Activated T-cell treated with anti-CD3 and anti-CD28 coated beads for 4 hours (primary cell): ENCODE results near the gene BIRC5.

Experiments used
- DNase-seq: peaks from one replicate; pipeline ENCODE4 v3.0.0-alpha.2; 2020

BIRC5 gene

GRCh38 chr17:78258323-78259191, 44.5 kb downstream of the BIRC5 start:
- DNase-seq = peak; percentile 52

DNA sequence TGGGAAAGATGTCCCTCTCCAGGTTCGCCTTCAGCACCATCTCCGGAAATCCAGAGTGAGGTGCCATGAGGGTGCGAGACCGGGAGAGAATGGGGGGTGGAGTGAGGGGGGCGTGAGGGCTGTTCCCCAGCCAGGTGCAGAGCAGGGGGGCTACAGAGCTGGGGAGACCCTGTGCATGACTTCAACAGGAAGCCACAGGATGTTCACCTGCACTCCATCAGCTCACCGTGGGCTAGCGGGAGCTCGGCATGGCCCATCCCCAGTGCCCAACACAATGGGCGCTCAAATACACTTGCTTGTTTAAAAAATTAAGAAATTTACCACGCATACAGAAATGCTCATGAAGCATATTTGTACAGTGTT, 45.1 kb downstream of the BIRC5 start:
- DNase-seq = no peak

- no peak for DNase-seq
Measured at GRCh38 chr17:78263063-78263735, 49.1 kb downstream of the BIRC5 start.

- DNase-seq = no peak
Measured at GRCh38 chr17:78263736-78264340, 49.8 kb downstream of the BIRC5 start.

DNA sequence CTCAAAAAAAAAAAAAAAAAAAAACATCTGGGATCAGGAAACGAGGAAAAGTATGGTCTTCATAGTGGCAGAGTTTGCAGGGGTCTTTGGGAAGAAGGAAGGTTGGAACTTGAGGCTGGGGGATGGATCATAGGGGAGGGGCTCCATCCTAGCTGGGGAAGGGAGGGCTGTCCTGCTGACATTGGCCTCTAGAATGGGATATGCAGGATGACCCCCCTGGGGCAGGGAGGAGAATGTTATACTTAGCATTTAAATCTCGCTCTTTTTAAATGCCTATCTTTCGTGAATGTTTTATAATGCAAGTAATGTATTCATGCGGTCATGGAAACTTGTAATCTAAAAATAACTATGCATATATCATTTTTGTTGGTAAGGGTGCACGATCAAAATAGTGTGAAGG, 50.5 kb downstream of the BIRC5 start:
- DNase-seq = no peak

GRCh38 chr17:78265121-78265520, 51.1 kb downstream of the BIRC5 start:
- no peak for DNase-seq

DNA sequence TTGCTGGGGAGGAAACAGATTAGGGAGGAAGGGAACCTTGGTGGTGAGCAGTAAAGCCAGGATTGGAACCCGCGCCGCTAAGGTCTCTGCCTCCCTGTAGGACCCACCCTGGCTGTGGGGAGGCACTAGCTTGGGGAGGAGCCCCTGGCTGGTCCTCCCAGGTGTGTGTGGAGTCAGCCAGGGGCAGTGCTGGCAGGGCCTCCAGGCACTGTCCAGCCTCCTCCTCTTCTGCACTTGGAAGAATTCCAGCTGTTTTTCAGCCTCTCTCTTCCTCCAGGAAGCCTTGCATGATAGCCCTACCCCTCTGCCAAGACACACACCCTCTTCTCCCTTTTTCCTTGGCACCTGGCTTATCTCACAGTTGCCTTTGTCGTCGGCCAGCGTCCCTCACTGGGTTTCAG, 52.2 kb downstream of the BIRC5 start:
- no peak for DNase-seq

DNA sequence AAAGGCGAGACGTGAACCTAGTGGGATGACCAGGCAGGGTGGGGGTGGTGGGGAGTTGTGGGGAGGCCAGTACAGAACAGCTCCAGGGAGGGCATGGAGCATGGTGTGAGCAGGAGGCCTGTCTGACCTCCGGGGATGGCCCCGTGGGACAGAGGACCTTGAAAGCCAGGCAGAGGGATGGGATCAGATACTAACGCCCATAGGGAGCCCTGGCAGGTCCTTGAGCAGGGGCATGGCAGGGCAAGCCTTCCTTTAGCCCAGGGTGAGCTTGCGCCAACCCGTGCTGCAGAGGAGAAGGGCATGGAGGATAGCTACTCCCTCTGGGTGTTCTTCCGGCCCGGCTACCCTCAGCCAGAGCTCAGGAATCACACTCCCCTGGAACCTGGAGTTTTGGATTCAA, 52.7 kb downstream of the BIRC5 start:
- no peak for DNase-seq

GRCh38 chr17:78267253-78268073, 53.4 kb downstream of the BIRC5 start:
- DNase-seq = no peak

- no peak for DNase-seq
Measured at GRCh38 chr17:78268191-78268874, 54.3 kb downstream of the BIRC5 start.

- no peak for DNase-seq
Measured at GRCh38 chr17:78268951-78269905, 55.2 kb downstream of the BIRC5 start.

DNA sequence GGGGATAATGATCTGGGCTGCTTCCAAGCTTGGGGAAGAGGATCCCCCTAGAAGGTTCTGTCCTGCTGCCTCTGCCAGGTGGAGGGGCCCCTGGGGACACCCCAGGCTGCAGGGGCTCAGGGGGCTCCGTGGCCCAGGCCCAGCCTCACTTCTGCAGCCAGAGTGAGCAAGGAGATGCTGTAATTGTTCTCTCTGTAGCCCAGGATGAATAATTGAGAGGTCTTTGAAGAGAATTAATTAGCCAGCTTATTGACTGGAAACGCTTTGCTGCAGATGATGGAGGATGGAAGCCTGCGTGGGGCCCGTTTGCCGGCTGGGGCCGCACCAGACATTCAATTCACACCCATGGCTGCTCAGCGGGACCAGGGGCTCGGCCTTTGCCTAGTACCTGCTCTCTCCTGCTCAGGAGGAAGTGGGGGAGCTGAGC, 55.9 kb downstream of the BIRC5 start:
- DNase-seq = no peak

GRCh38 chr17:78271419-78272170, 57.5 kb downstream of the BIRC5 start:
- DNase-seq = no peak

DNA sequence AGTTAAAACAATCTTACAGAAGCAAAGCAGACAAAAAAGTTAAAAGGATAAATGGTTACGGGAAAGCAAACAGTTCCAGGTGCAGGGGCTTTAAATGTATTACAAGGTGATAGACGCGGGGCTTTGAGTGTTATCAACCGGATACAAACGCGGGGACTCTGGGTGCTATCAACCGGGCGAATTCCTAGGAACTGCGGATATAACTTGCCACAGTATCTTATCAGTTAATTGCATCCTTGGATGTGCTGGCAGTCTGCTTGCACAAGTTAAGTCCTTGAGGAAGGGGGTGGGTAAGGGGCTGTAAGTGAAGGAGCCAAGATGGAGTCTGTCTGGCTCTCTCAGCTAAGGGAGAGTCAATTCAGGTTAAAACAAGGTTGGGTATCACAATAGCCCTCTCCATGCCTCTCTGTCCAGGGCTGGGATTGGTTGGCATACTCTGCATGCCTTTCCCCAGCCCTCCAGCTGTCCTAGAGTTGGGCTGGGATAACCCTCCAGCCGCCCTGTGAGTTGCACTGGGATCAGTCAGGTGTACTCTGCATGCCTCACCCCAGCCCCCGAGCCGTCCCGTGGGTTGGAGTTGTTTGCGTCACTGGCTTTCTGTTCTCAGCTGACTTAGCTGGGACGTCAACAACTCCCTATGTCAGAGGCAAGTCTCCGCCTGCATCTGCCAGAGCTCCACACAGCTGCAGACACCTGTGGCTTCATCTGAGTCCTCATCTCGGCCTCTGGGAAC, 58.3 kb downstream of the BIRC5 start:
- peak; percentile 48 for DNase-seq

- DNase-seq = no peak
Measured at GRCh38 chr17:78272914-78273258, 58.8 kb downstream of the BIRC5 start.

GRCh38 chr17:78273813-78274212, 59.8 kb downstream of the BIRC5 start:
- DNase-seq = no peak
